ENCODE results near the gene MBD6.

GRCh38 chr12:57487597-57488401 lies 34.8 kb upstream of the MBD6 start, which contains the start of gene MARS1:
- no peak for TF ChIP-seq CTCF (IDR thresholded peaks at IDR 0.05; ENCODE audit: insufficient read depth, low read length)
- peak; percentile 53 for TF ChIP-seq REST (IDR thresholded peaks at IDR 0.05; ENCODE audit: insufficient replicate concordance, low read depth)
- peak; percentile 69; the same call in 1 of the 2 replicates for TF ChIP-seq SPI1 (IDR thresholded peaks at IDR 0.05; ENCODE audit: borderline replicate concordance, low read depth)

All from HL-60 (cell line).